HEK293 (cell line): ENCODE results near the gene KLHL14.

ENCODE experiments used
- CTCF ChIP-seq: fragments of 450-650 bp; formaldehyde crosslinking; IDR thresholded peaks from 2 replicates; pipeline ENCODE4 v1.5.1; 2016; ENCODE audit warnings: missing biosample characterization, missing genetic modification characterization
- PRDM4 ChIP-seq: fragments of 450-650 bp; formaldehyde crosslinking; IDR thresholded peaks from 2 replicates; pipeline ENCODE4 v1.5.1; 2017; ENCODE audit warnings: missing biosample characterization, missing genetic modification characterization
- REST ChIP-seq: fragments of 450-650 bp; formaldehyde crosslinking; IDR thresholded peaks from 2 replicates; pipeline ENCODE4 v1.5.1; 2016; ENCODE audit warnings: missing biosample characterization, missing genetic modification characterization
- TCF7L2 ChIP-seq: IDR thresholded peaks from 2 replicates; pipeline ENCODE4 v1.6.1; 2011; ENCODE audit warnings: low read depth, mild to moderate bottlenecking, inconsistent platforms, low read length, moderate library complexity, borderline replicate concordance
- TRIM28 ChIP-seq: IDR thresholded peaks from 2 replicates; pipeline ENCODE4 v1.6.1; 2011; ENCODE audit warnings: low read length, control low read depth, borderline replicate concordance
- YY2 ChIP-seq: fragments of 450-650 bp; formaldehyde crosslinking; IDR thresholded peaks from 2 replicates; pipeline ENCODE4 v1.5.1; 2016; ENCODE audit warnings: missing biosample characterization, missing genetic modification characterization
- ZNF155 ChIP-seq: fragments of 450-650 bp; formaldehyde crosslinking; IDR thresholded peaks from 2 replicates; pipeline ENCODE4 v1.5.1; 2016; ENCODE audit warnings: missing biosample characterization, missing genetic modification characterization
- ZNF510 ChIP-seq: fragments of 450-650 bp; formaldehyde crosslinking; IDR thresholded peaks from 2 replicates; pipeline ENCODE4 v1.5.1; 2018; ENCODE audit warnings: mild to moderate bottlenecking, missing genetic modification characterization, missing biosample characterization; ENCODE audit not compliant: insufficient replicate concordance
- ZNF530 ChIP-seq: fragments of 450-650 bp; formaldehyde crosslinking; IDR thresholded peaks from 2 replicates; pipeline ENCODE4 v1.5.1; 2016; ENCODE audit warnings: low read depth, missing biosample characterization, missing genetic modification characterization
- ZNF747 ChIP-seq: fragments of 450-650 bp; formaldehyde crosslinking; IDR thresholded peaks from 2 replicates; pipeline ENCODE4 v1.5.1; 2016; ENCODE audit warnings: missing biosample characterization, missing genetic modification characterization
- ZNF792 ChIP-seq: fragments of 450-650 bp; formaldehyde crosslinking; IDR thresholded peaks from 2 replicates; pipeline ENCODE4 v1.5.1; 2016; ENCODE audit warnings: missing biosample characterization, missing genetic modification characterization
- ZNF837 ChIP-seq: fragments of 450-650 bp; formaldehyde crosslinking; IDR thresholded peaks from 2 replicates; pipeline ENCODE4 v1.5.1; 2016; ENCODE audit warnings: missing biosample characterization, missing genetic modification characterization

- TF ChIP-seq CTCF: no peak
- TF ChIP-seq TRIM28: no peak
- TF ChIP-seq ZNF792: no peak
- TF ChIP-seq ZNF510 (tag by site-specific recombination): no peak
- TF ChIP-seq YY2 (tag by site-specific recombination): no peak
- no peak for TF ChIP-seq ZNF837 (tag by site-specific recombination)
- no peak for TF ChIP-seq TCF7L2
- no peak for TF ChIP-seq PRDM4 (tag by site-specific recombination)
- TF ChIP-seq ZNF155 (tag by site-specific recombination): no peak
- TF ChIP-seq REST (tag by site-specific recombination): no peak
- no peak for TF ChIP-seq ZNF530 (tag by site-specific recombination)
- TF ChIP-seq ZNF747 (tag by site-specific recombination): no peak
These were observed 103.9 kb downstream of the KLHL14 start for GRCh38 chr18:32668956-32669355.
